Smooth muscle cell (in vitro differentiated cells): ENCODE data around the gene ZNF512B. TPM values are rescaled to one million over a fixed set of nuclear protein-coding genes. Genes with fewer than 3 reads are reported as not detected.

Experiments used
- DNase-seq: peaks from one replicate; lab custom pipeline; 2025; ENCODE audit not compliant: unreplicated experiment; lab: John Stamatoyannopoulos, UW
- H2AFZ ChIP-seq: fragments of 200-600 bp; sonication (generic); 2 replicates; pipeline ENCODE4 v1.6.0; 2016; ENCODE audit warnings: antibody characterized with exemption, low read depth, mild to moderate bottlenecking
- H3F3A ChIP-seq: fragments of 200-600 bp; sonication (generic); 2 replicates; pipeline ENCODE4 v1.6.0; 2017; ENCODE audit warnings: antibody characterized with exemption, low read depth
- H3K27ac ChIP-seq: fragments of 200-600 bp; sonication (generic); 2 replicates; pipeline ENCODE4 v1.5.1; 2016; ENCODE audit warnings: low read depth, mild to moderate bottlenecking
- H3K27me3 ChIP-seq: fragments of 200-600 bp; sonication (generic); 2 replicates; pipeline ENCODE4 v1.6.1; 2016; ENCODE audit warnings: low read depth, mild to moderate bottlenecking
- H3K36me3 ChIP-seq: fragments of 200-600 bp; sonication (generic); 2 replicates; pipeline ENCODE4 v1.5.1; 2016; ENCODE audit warnings: low read depth
- H3K4me1 ChIP-seq: fragments of 200-600 bp; sonication (generic); 2 replicates; pipeline ENCODE4 v1.5.1; 2016; ENCODE audit warnings: low read depth
- H3K4me2 ChIP-seq: fragments of 200-600 bp; sonication (generic); 2 replicates; pipeline ENCODE4 v1.6.0; 2016; ENCODE audit warnings: mild to moderate bottlenecking
- H3K4me3 ChIP-seq: fragments of 200-600 bp; sonication (generic); 2 replicates; pipeline ENCODE4 v1.5.1; 2016; ENCODE audit warnings: mild to moderate bottlenecking
- H3K79me2 ChIP-seq: fragments of 200-600 bp; sonication (generic); 2 replicates; pipeline ENCODE4 v1.6.0; 2016; ENCODE audit warnings: low read depth, mild to moderate bottlenecking
- H3K9ac ChIP-seq: fragments of 200-600 bp; sonication (generic); 2 replicates; pipeline ENCODE4 v1.6.0; 2016; ENCODE audit warnings: low read depth
- H3K9me3 ChIP-seq: fragments of 200-600 bp; sonication (generic); replicated peaks from 2 replicates; pipeline ENCODE4 v1.5.1; 2016; ENCODE audit warnings: low read depth
- H4K20me1 ChIP-seq: fragments of 200-600 bp; sonication (generic); 2 replicates; pipeline ENCODE4 v1.6.0; 2016; ENCODE audit warnings: low read depth
- CTCF ChIP-seq: fragments of 200-600 bp; sonication (generic); IDR thresholded peaks from 2 replicates; pipeline ENCODE4 v1.5.1; 2017; ENCODE audit warnings: borderline replicate concordance, mild to moderate bottlenecking, antibody characterized with exemption; ENCODE audit not compliant: insufficient read depth, poor library complexity, severe bottlenecking
- WGBS: methylation state at CpG from one replicate; pipeline ENCODE4 v1.1.7; 2016; ENCODE audit warnings: low lambda C conversion rate; 5-methylcytosine and 5-hydroxymethylcytosine counted together
- polyA plus RNA-seq: library from polyadenylated mRNA; unstranded; fragments of >200 nt; fragmentation: Nextera tagmentation; extraction: Ambion mirVana; gene quantifications from 2 replicates; pipeline ENCODE4 v1.2.1, GENCODE V29; 2016
- total RNA-seq: library from RNA; depleted of rRNA; stranded (reverse); fragments of >200 nt; gene quantifications from 2 replicates; pipeline ENCODE4 v1.2.3, GENCODE V29; 2014

The ZNF512B gene
- total and polyA plus RNA-seq, 2 experiments from 2014 or later: 4.6 to 5.6 TPM

- no peak overlapping the region for H3K4me2 ChIP-seq
- H2AFZ ChIP-seq: no peak overlapping the region
- H3K27me3 ChIP-seq: no peaks in the 10 kb centered on the region
- H3K79me2 ChIP-seq: peaks cover 58% of the 10 kb centered on the region
- peaks cover 10% of the 10 kb centered on the region for H3K4me1 ChIP-seq
- H4K20me1 ChIP-seq: peaks cover 79% of the 10 kb centered on the region
- H3K9me3 ChIP-seq: no peaks in the 10 kb centered on the region
- no peaks in the 10 kb centered on the region for H3F3A ChIP-seq
- H3K36me3 ChIP-seq: no peaks in the 10 kb centered on the region
- H3K9ac ChIP-seq: no peak overlapping the region
- no peak for TF ChIP-seq CTCF
- H3K4me3 ChIP-seq: no peak overlapping the region
- H3K27ac ChIP-seq: no peak overlapping the region
- WGBS: 95% methylated on average over 14 of the region's 14 CpGs
- DNase-seq: no peak
Observed at GRCh38 chr20:63952769-63953168, 17.0 kb downstream of the ZNF512B start.

- Histone ChIP-seq H3K4me3 (no peak overlapping the region), H3K27ac (no peak overlapping the region), H3K27me3 (no peaks in the 10 kb centered on the region), H3F3A (no peaks in the 10 kb centered on the region), H3K4me2 (no peak overlapping the region), H3K9ac (no peak overlapping the region), H4K20me1 (peaks cover 85% of the 10 kb centered on the region), H3K79me2 (peaks cover 64% of the 10 kb centered on the region), H3K36me3 (no peaks in the 10 kb centered on the region), H2AFZ (no peak overlapping the region), H3K9me3 (no peaks in the 10 kb centered on the region), H3K4me1 (peaks cover 4% of the 10 kb centered on the region)
- 87% methylated on average over 15 of the region's 15 CpGs for WGBS
- DNase-seq: no peak
- no peak for TF ChIP-seq CTCF
Observed at GRCh38 chr20:63952210-63952535, 17.6 kb downstream of the ZNF512B start.

- TF ChIP-seq CTCF: no peak
- no peak overlapping the region for H2AFZ ChIP-seq
- WGBS: 94% methylated on average over 17 of the region's 17 CpGs
- H3K36me3 ChIP-seq: no peaks in the 10 kb centered on the region
- peaks cover 91% of the 10 kb centered on the region for H4K20me1 ChIP-seq
- H3K9me3 ChIP-seq: no peaks in the 10 kb centered on the region
- H3F3A ChIP-seq: no peaks in the 10 kb centered on the region
- no peak overlapping the region for H3K9ac ChIP-seq
- no peaks in the 10 kb centered on the region for H3K27me3 ChIP-seq
- no peak for DNase-seq
- H3K4me2 ChIP-seq: no peak overlapping the region
- H3K79me2 ChIP-seq: peaks cover 68% of the 10 kb centered on the region
- H3K4me3 ChIP-seq: no peak overlapping the region
- H3K27ac ChIP-seq: no peak overlapping the region
- peaks cover 4% of the 10 kb centered on the region for H3K4me1 ChIP-seq
Observed at GRCh38 chr20:63951398-63952209, 18.1 kb downstream of the ZNF512B start.

GRCh38 chr20:63950701-63951397 is 18.9 kb downstream of the ZNF512B start:
- WGBS: 92% methylated on average over 20 of the region's 20 CpGs
- Histone ChIP-seq H3K27ac (no peak overlapping the region), H3K9ac (no peak overlapping the region)

More at GRCh38 chr20:63950701-63951397, 18.9 kb downstream of the ZNF512B start:
- no peak overlapping the region for H3K4me3 ChIP-seq
- DNase-seq: no peak
- no peaks in the 10 kb centered on the region for H3K9me3 ChIP-seq
- H3K36me3 ChIP-seq: no peaks in the 10 kb centered on the region
- H4K20me1 ChIP-seq: peaks cover 98% of the 10 kb centered on the region
- H3K4me1 ChIP-seq: peaks cover 4% of the 10 kb centered on the region
- H3F3A ChIP-seq: no peaks in the 10 kb centered on the region
- H3K79me2 ChIP-seq: peaks cover 65% of the 10 kb centered on the region
- no peaks in the 10 kb centered on the region for H3K27me3 ChIP-seq
- no peak overlapping the region for H3K4me2 ChIP-seq
- TF ChIP-seq CTCF: no peak
- H2AFZ ChIP-seq: no peak overlapping the region
